ENCODE data around the gene ZNF227. TPM values are rescaled to one million over a fixed set of nuclear protein-coding genes. Genes with fewer than 3 reads are reported as not detected.
"Not testable (repeated sequence)": the region's sequence is repeated elsewhere in the genome, so short reads cannot be mapped to it uniquely, and the experiment has no call there.

Gene ZNF227
- polyA plus RNA-seq, 1 donor from 2014 or later, result 16.4 TPM

DNA sequence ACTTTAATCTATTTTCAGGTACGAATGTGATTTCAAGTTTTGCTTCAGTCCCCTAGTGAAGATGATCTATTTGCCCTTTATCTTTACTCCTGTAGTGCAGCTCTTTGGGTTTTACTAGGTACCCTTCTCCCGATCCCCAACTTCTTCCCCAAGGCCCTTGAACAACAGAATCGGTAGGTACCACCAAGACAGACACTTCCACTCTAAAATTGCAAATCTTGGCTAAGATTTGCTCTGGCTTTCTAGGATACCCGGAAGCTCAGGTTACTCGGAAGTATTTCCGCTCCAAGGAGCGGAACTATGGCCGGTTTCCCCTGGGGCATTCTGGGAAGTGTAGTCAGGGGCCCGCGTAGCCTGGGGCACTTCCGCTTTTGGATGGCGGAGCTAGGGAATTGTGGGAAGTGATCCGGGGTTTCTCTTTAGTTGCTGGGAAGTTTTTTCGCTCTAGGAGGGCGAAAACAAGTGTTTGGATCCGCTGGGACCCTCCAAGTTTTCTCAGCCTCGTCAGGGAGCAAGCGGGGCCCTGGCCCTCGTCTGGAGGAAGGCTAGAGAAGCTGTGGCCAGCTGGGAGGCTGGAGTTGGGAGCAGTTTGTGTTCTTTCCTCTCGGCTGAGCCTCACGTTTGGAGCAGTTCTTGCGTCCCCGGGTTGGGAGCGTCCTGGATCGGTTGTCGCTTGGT lies 5.1 kb upstream of the ZNF227 start:
- peaks cover 8 to 20% (median 16%) of the 10 kb centered on the region in 3 donors for H3K9me3 Mint-ChIP-seq
- peaks cover 9% of the 10 kb centered on the region for H3K36me3 Mint-ChIP-seq
- H3K4me1 Mint-ChIP-seq, result peaks cover 7 to 14% (median 7%) of the 10 kb centered on the region in 3 donors
- H3K27me3 Mint-ChIP-seq, result peaks cover 2% of the 10 kb centered on the region
- peak overlapping the region; percentile 90 to 97 (median 94) for H3K4me3 Mint-ChIP-seq
- H3K27ac Mint-ChIP-seq, result peak overlapping the region; percentile 36 to 80 (median 70)

DNA sequence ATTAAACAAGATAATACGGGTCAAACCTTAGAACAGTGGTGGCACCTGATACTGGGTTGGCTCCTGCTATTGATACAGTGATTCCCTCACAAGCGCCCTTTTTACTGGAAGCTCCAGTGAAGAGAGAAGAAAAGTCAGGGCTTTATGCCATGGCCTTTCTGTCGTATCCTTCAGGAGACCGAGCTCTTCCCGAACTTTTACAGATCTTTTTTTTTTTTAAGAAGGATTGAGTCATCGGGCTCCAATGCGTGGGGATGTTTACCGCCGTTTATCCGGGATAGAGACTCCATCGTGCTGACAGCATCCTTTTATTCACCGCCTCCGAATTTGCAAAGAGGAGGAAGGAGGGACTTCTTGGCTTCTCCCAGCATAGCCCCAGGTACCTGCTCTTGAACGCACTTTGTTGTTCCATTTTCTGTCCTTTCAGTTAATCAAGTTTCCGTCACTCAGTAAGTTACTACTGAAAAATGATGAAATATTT lies 574 bp downstream of the ZNF227 start:
- H3K27me3 Mint-ChIP-seq, result no peaks in the 10 kb centered on the region
- H3K4me3 Mint-ChIP-seq, result peak overlapping the region; percentile 94 to 99 (median 99)
- H3K9me3 Mint-ChIP-seq, result peaks cover 0 to 3% (median 0%) of the 10 kb centered on the region in 3 donors
- peak overlapping the region; percentile 89 to 96 (median 92) for H3K27ac Mint-ChIP-seq
- peaks cover 12 to 26% (median 19%) of the 10 kb centered on the region in 3 donors for H3K4me1 Mint-ChIP-seq
- peaks cover 11% of the 10 kb centered on the region for H3K36me3 Mint-ChIP-seq

DNA sequence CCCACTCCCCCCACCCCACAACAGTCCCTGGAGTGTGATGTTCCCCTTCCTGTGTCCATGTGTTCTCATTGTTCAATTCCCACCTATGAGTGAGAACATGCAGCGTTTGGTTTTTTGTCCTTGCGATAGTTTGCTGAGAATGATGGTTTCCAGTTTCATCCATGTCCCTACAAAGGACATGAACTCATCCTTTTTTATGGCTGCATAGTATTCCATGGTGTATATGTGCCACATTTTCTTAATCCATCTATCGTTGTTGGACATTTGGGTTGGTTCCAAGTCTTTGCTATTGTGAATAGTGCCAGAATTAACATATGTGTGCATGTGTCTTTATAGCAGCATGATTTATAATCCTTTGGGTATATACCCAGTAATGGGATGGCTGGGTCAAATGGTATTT lies 7.6 kb downstream of the ZNF227 start:
- not testable (repeated sequence) for H3K4me3 Mint-ChIP-seq, H3K27me3 Mint-ChIP-seq, H3K27ac Mint-ChIP-seq, H3K9me3 Mint-ChIP-seq
- Mint-ChIP-seq H3K4me1 (peaks cover 4 to 11% (median 7%) of the 10 kb centered on the region in 3 donors), H3K36me3 (peaks cover 27% of the 10 kb centered on the region)

DNA sequence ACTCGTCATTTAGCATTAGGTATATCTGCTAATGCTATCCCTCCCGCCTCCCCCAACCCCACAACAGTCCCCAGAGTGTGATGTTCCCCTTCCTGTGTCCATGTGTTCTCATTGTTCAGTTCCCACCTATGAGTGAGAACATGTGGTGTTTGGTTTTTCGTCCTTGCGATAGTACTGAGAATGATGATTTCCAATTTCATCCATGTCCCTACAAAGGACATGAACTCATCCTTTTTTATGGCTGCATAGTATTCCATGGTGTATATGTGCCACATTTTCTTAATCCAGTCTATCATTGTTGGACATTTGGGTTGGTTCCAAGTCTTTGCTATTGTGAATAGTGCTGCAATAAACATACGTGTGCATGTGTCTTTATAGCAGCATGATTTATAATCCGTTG lies 8.4 kb downstream of the ZNF227 start:
- H3K27ac Mint-ChIP-seq, H3K9me3 Mint-ChIP-seq, H3K4me3 Mint-ChIP-seq, H3K4me1 Mint-ChIP-seq, H3K27me3 Mint-ChIP-seq: not testable (repeated sequence)
- H3K36me3 Mint-ChIP-seq, result peaks cover 27% of the 10 kb centered on the region

DNA sequence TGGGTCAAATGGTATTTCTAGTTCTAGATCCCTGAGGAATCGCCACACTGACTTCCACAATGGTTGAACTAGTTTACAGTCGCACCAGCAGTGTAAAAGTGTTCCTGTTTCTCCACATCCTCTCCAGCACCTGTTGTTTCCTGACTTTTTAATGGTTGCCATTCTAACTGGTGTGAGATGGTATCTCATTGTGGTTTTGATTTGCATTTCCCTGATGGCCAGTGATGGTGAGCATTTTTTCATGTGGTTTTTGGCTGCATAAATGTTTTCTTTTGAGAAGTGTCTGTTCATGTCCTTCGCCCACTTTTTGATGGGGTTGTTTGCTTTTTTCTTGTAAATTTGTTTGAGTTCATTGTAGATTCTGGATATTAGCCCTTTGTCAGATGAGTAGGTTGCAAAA lies 9.0 kb downstream of the ZNF227 start:
- Mint-ChIP-seq H3K36me3 (peaks cover 23% of the 10 kb centered on the region), H3K4me3 (peak overlapping the region in 1 of 4 donors; percentile 12)
- not testable (repeated sequence) for H3K9me3 Mint-ChIP-seq, H3K27ac Mint-ChIP-seq, H3K27me3 Mint-ChIP-seq, H3K4me1 Mint-ChIP-seq

DNA sequence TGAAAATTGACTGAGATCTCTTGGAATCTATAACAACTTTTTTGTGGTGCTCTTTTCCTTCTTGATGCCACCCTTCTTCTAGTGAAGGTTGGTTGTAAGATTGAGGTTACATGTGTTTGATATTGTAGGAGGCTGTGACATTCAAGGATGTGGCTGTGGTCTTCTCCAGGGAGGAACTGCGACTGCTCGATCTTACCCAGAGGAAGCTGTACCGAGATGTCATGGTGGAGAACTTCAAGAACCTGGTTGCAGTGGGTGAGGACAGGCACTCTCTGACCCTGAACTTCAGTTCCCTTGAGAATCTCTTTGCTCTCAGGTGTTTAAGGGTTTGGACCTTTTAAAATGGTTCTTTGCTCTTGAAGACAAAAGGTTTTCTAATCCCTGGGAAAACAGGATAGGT lies 16.0 kb downstream of the ZNF227 start:
- H3K27me3 Mint-ChIP-seq, result no peaks in the 10 kb centered on the region
- H3K4me1 Mint-ChIP-seq, result peaks cover 0 to 3% (median 2%) of the 10 kb centered on the region in 3 donors
- H3K9me3 Mint-ChIP-seq, result peaks cover 4 to 26% (median 6%) of the 10 kb centered on the region in 3 donors
- H3K36me3 Mint-ChIP-seq, result peaks cover 46% of the 10 kb centered on the region
- peak overlapping the region in 2 of 4 donors; percentile 37 to 73 for H3K4me3 Mint-ChIP-seq
- H3K27ac Mint-ChIP-seq, result no peak overlapping the region

DNA sequence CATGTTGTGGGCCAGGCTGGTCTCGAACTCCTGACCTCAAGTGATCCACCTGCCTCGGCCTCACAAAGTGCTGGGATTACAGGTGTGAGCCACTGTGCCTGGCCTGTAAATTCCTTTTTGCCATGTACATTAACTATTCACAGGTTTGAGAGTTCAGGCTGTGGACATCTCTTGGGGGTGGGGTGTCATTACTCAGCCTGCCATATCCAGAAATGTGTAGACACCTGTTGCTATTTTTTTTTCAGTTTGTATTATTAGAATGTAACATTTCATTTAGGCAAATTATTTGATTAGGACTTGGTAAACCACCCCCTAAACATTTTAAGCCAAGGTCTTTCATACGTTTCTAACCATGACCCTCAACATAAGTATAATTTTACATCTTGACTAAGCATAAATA lies 20.5 kb downstream of the ZNF227 start:
- Mint-ChIP-seq H3K4me1 (peaks cover 0 to 3% (median 2%) of the 10 kb centered on the region in 3 donors), H3K36me3 (peaks cover 66% of the 10 kb centered on the region), H3K27me3 (no peaks in the 10 kb centered on the region), H3K9me3 (peaks cover 17 to 58% (median 44%) of the 10 kb centered on the region in 3 donors), H3K27ac (no peak overlapping the region), H3K4me3 (no peak overlapping the region)

- no peak overlapping the region for H3K27ac Mint-ChIP-seq
- no peaks in the 10 kb centered on the region for H3K27me3 Mint-ChIP-seq
- peaks cover 13 to 48% (median 47%) of the 10 kb centered on the region in 3 donors for H3K9me3 Mint-ChIP-seq
- H3K4me1 Mint-ChIP-seq, result no peaks in the 10 kb centered on the region
- peaks cover 58% of the 10 kb centered on the region for H3K36me3 Mint-ChIP-seq
- no peak overlapping the region for H3K4me3 Mint-ChIP-seq
These were observed 24.1 kb downstream of the ZNF227 start for GRCh38 chr19:44236384-44236783.

DNA sequence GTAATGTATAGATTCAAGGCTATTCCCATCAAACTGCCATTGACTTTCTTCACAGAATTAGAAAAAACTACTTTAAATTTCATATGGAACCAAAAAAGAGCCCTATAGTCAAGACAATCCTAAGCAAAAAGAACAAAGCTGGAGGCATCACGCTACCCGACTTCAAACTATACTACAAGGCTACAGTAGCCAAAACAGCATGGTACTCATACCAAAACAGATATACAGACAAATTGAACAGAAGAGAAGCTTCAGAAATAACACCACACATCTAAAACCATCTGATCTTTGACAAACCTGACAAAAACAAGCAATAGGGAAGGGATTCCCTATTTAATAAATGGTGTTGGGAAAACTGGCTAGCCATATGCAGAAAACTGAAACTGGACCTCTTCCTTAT lies 40.0 kb downstream of the ZNF227 start:
- H3K4me3 Mint-ChIP-seq, H3K27me3 Mint-ChIP-seq, H3K27ac Mint-ChIP-seq, H3K4me1 Mint-ChIP-seq, H3K36me3 Mint-ChIP-seq: not testable (repeated sequence)
- peaks cover 17 to 67% (median 64%) of the 10 kb centered on the region in 3 donors for H3K9me3 Mint-ChIP-seq

DNA sequence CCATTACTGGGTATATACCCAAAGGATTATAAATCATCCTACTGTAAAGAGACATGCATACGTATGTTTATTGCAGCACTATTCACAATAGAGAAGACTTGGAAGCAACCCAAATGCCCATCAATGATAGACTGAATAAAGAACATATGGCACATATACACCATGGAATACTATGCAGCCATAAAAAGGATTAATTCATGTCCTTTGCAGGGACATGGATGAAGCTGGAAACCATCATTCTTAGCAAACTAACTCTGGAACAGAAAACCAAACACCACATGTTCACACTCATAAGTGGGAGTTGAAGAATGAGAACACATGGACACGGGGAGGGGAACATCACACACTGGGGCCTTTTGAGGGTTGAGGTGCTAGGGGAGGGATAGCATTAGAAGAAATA lies 41.1 kb downstream of the ZNF227 start:
- H3K4me3 Mint-ChIP-seq, H3K4me1 Mint-ChIP-seq, H3K27me3 Mint-ChIP-seq, H3K36me3 Mint-ChIP-seq: not testable (repeated sequence)
- Mint-ChIP-seq H3K27ac (peak overlapping the region in 1 of 3 donors; percentile 80), H3K9me3 (peaks cover 21 to 72% (median 69%) of the 10 kb centered on the region in 3 donors)

DNA sequence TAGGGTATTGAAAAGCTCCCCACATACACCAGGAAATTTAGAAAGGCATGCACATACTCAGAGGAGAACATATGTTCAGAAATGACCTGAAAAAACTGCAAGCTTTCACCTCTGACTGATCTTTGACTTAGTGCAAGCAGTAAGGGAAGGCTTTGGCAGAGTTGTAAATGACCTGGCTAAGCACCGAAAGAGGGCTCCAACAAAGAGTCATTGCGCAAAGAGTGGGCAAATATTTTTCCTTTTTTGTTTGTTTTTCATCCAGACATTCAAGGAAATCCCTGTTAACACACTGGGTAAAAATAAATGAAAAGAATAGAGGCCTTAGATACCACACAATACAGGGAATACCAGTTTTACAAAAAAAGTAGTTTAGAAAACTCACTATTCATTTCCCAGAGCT lies 42.2 kb downstream of the ZNF227 start:
- Mint-ChIP-seq H3K36me3 (peaks cover 9% of the 10 kb centered on the region), H3K4me1 (peaks cover 0 to 2% (median 0%) of the 10 kb centered on the region in 3 donors), H3K9me3 (peaks cover 22 to 70% (median 68%) of the 10 kb centered on the region in 3 donors), H3K27me3 (no peaks in the 10 kb centered on the region), H3K4me3 (no peak overlapping the region), H3K27ac (no peak overlapping the region)

DNA sequence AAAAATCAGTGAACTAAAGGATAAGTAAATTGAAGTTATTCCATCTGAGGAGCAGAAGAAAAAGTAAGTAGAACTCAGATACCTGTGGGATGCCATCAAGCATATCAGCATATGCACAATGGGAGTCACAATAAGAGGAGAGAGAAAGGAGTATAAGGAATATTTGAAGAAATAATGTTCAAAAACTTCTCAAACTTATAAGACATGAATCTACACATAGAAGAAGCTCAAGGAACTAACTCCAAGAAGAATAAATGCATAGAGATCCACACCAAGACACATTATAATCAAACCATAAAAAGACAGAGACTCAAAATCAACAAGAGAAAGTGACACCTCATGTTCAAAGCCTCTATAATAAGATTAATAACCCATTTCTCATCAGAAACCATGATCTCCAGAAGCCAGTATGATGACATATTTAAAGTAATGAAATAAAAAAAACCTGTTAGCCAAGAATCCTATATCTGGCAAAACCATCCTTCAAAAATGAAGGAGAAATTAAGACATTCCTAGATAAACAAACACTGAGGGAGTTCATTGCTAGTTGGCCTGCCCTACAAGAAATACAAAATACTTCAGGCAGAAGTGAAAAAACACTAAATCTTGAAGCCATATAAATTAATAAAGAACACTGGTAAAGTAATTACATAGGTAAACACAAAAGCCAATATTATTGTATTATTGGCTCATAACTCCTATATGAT lies 43.5 kb downstream of the ZNF227 start:
- Mint-ChIP-seq H3K27me3 (no peaks in the 10 kb centered on the region), H3K36me3 (peaks cover 9% of the 10 kb centered on the region), H3K9me3 (peaks cover 19 to 66% (median 65%) of the 10 kb centered on the region in 3 donors), H3K4me3 (no peak overlapping the region), H3K27ac (no peak overlapping the region), H3K4me1 (peaks cover 4 to 10% (median 9%) of the 10 kb centered on the region in 3 donors)

GRCh38 chr19:44258136-44258535 lies 45.8 kb downstream of the ZNF227 start:
- Mint-ChIP-seq H3K9me3 (peaks cover 23 to 63% (median 56%) of the 10 kb centered on the region in 3 donors), H3K27me3 (no peaks in the 10 kb centered on the region), H3K4me3 (no peak overlapping the region), H3K36me3 (peaks cover 10% of the 10 kb centered on the region), H3K27ac (no peak overlapping the region), H3K4me1 (peaks cover 4 to 10% (median 9%) of the 10 kb centered on the region in 3 donors)

DNA sequence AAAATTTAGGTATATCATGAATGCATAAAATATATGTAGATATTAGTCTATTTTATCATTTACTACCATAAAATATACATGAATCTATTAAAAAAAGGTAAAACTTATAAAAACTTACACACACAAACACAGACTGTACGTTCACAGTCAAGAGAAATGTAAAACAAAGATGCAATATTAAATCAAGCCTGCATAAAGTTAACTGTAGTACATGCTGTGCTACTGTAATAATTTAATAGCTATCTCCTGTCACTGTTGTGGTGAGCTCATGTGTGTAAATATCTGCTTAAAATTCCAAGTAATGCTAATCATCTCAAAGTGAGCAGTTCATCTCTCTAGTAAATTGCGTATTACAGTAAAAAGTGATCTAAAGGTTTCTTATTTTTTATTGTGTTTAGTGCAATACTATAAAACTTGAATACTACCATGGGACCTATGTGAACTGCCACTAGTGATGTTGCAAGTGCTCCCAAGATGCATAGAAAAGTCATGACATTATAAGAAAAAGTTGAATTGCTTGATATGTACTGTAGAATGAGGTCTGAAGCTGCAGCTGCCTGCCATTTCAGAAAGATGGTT lies 46.6 kb downstream of the ZNF227 start:
- Mint-ChIP-seq H3K27me3 (no peaks in the 10 kb centered on the region), H3K4me3 (peak overlapping the region in 2 of 4 donors; percentile 12 to 62), H3K9me3 (peaks cover 23 to 63% (median 51%) of the 10 kb centered on the region in 3 donors), H3K27ac (no peak overlapping the region), H3K4me1 (peaks cover 4 to 10% (median 9%) of the 10 kb centered on the region in 3 donors), H3K36me3 (peaks cover 11% of the 10 kb centered on the region)

GRCh38 chr19:44260343-44260681 lies 48.0 kb downstream of the ZNF227 start:
- H3K4me3 Mint-ChIP-seq, result peak overlapping the region; percentile 48 to 88 (median 71)
- H3K36me3 Mint-ChIP-seq, result peaks cover 10% of the 10 kb centered on the region
- H3K9me3 Mint-ChIP-seq, result peaks cover 19 to 54% (median 48%) of the 10 kb centered on the region in 3 donors
- no peaks in the 10 kb centered on the region for H3K27me3 Mint-ChIP-seq
- peaks cover 4 to 10% (median 9%) of the 10 kb centered on the region in 3 donors for H3K4me1 Mint-ChIP-seq
- no peak overlapping the region for H3K27ac Mint-ChIP-seq

All from IgD-negative memory B cell (primary cell).